ENCODE measurements around the gene DDIAS.

The DDIAS gene

GRCh38 chr11:82858556-82859091, 42.9 kb upstream of the DDIAS start:
- no peak for TF ChIP-seq CTCF (IDR thresholded peaks at IDR 0.05; ENCODE audit: low read depth, low read length, missing control alignments)
- DNase-seq (ENCODE audit: low read depth): no peak
- no peak overlapping the region for H3K4me3 ChIP-seq (ENCODE audit: low read depth, low read length)

- H3K4me3 ChIP-seq (ENCODE audit: low read depth, low read length): no peak overlapping the region
- DNase-seq (ENCODE audit: low read depth): no peak
- TF ChIP-seq CTCF (IDR thresholded peaks at IDR 0.05; ENCODE audit: low read depth, low read length, missing control alignments): no peak
Measured at GRCh38 chr11:82859750-82860149, 41.8 kb upstream of the DDIAS start.

GRCh38 chr11:82862379-82862778, 39.2 kb upstream of the DDIAS start:
- no peak for TF ChIP-seq CTCF (IDR thresholded peaks at IDR 0.05; ENCODE audit: low read depth, low read length, missing control alignments)
- DNase-seq (ENCODE audit: low read depth): no peak
- no peak overlapping the region for H3K4me3 ChIP-seq (ENCODE audit: low read depth, low read length)

- H3K4me3 ChIP-seq (ENCODE audit: low read depth, low read length): no peak overlapping the region
- no peak for TF ChIP-seq CTCF (IDR thresholded peaks at IDR 0.05; ENCODE audit: low read depth, low read length, missing control alignments)
- DNase-seq (ENCODE audit: low read depth): no peak
Measured at GRCh38 chr11:82863209-82863608, 38.3 kb upstream of the DDIAS start.

- H3K4me3 ChIP-seq (ENCODE audit: low read depth, low read length): no peak overlapping the region
- DNase-seq (ENCODE audit: low read depth): no peak
- peak; percentile 60 for TF ChIP-seq CTCF (IDR thresholded peaks at IDR 0.05; ENCODE audit: low read depth, low read length, missing control alignments)
Measured at GRCh38 chr11:82864268-82864667, 37.3 kb upstream of the DDIAS start.

GRCh38 chr11:82865841-82866240, 35.7 kb upstream of the DDIAS start:
- TF ChIP-seq CTCF (IDR thresholded peaks at IDR 0.05; ENCODE audit: low read depth, low read length, missing control alignments): no peak
- no peak for DNase-seq (ENCODE audit: low read depth)
- no peak overlapping the region for H3K4me3 ChIP-seq (ENCODE audit: low read depth, low read length)

- TF ChIP-seq CTCF (IDR thresholded peaks at IDR 0.05; ENCODE audit: low read depth, low read length, missing control alignments): peak; percentile 59
- peak; percentile 43 for DNase-seq (ENCODE audit: low read depth)
- H3K4me3 ChIP-seq (ENCODE audit: low read depth, low read length): no peak overlapping the region
Measured at GRCh38 chr11:82867495-82868082, 33.9 kb upstream of the DDIAS start.
